ENCODE measurements around the gene THTPA.

- TF ChIP-seq CTCF (IDR thresholded peaks at IDR 0.05), result no peak
- TF ChIP-seq POLR2A (IDR thresholded peaks at IDR 0.05), result no peak
Measured at GRCh38 chr14:23604148-23604547, 48.1 kb downstream of the THTPA start.

Data from uterus (tissue), 2 donors.